Activated CD8-positive, alpha-beta memory T cell treated with anti-CD3 and anti-CD28 coated beads, Interleukin-2, amount 50 U/mL, for 1 hour (primary cell): ENCODE data around the gene AGXT.

ENCODE experiments used
- DNase-seq: peaks from one replicate; pipeline ENCODE4 v3.0.0-alpha.2; 2020; ENCODE audit errors: extremely low read depth

Gene AGXT

DNA sequence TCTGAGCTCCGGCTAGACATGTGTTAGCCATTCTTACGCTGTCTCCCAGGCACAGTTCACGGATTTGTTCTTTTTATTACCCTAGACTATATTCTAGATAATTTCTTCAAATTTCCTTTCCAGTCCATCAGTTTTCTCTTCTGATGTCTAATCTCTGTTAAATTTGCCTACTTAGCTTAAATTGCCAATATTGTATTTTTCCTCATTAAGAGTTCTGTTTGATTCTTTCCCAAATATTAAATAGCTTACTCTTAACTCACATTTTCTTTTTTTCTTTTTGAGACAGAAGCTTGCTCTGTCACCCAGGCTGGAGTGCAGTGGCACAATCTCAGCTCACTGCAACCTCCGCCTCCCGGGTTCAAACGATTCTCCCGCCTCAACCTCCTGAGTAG lies 58.8 kb downstream of the AGXT start:
- no peak for DNase-seq

DNA sequence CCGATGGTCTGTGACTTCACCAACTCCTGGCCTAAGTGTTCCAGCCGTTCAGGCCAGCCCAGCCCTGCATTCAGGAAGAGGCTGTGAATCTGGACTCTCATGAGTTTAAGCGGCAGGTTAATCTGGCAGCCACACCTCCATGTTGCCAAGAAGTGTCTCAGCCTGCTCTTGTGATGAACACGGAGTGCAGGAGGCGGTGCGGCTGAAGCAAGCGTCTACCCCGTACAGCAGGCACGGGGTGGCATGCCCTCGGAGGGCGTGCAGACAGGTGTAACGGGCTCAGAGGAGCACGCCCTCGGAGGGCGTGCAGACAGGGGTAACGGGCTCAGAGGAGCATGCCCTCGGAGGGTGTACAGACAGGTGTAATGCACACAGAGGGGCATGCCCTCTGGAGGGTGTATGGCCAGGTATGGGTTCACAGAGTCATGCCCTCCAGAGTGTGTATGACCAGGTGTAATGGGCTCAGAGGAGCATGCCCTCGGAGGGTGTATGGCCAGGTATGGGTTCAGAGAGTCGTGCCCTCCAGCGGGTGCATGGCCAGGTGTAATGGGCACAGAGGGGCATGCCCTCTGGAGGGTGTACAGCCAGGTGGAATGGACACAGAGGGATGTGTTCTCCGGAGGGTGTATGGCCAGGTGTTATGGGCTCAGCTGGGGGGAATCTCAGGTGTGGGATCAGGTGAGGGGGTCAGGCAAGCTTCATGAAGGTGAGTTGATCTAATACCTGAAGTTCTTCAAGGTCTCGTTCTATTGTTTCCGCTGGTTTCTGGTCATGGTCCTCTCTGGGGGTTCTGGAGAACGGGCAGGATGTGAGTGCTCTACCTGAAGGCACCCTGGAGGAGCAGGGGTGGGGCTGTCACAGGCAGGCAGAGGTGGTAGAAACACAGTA lies 60.1 kb downstream of the AGXT start:
- no peak for DNase-seq

DNA sequence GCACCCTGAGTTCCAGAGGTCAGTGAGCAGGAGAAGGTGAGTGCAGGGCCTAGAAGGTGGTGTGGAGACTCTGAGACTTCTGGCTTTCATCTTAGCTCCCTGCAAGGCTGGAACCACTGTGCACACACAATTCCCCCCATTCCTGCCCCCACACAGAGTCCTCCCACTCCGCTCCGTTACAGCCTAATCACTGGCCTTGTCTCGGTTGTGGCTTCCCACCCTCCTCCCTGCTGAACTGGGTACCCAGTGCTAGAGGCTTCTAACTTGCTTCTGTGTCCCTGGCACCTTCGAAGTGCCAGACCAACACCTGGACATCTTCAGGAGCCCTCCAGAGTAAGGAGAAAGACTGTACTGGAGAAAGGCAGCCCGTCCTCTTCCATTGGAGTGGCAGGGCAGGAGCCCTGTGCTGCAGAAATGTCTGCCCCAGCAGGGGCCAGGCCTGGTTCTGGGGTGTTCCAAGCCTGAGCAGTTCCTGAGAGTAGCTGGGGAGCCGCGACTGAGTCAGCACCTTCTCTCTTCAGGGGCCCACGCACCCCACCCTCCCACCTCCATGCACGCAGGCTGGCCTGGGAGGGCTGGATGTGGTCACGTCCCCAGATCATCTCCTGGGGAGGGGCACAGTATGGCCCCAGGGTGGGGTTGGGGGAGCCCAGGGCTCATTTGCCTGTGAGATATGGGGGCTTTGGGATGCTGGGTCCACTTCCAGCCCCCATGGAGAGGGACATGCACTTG lies 60.9 kb downstream of the AGXT start:
- DNase-seq, result no peak
